ENCODE results near the gene HBQ1.
"Not testable (repeated sequence)": the region's sequence is repeated elsewhere in the genome, so short reads cannot be mapped to it uniquely, and the experiment has no call there.

The HBQ1 gene

DNA sequence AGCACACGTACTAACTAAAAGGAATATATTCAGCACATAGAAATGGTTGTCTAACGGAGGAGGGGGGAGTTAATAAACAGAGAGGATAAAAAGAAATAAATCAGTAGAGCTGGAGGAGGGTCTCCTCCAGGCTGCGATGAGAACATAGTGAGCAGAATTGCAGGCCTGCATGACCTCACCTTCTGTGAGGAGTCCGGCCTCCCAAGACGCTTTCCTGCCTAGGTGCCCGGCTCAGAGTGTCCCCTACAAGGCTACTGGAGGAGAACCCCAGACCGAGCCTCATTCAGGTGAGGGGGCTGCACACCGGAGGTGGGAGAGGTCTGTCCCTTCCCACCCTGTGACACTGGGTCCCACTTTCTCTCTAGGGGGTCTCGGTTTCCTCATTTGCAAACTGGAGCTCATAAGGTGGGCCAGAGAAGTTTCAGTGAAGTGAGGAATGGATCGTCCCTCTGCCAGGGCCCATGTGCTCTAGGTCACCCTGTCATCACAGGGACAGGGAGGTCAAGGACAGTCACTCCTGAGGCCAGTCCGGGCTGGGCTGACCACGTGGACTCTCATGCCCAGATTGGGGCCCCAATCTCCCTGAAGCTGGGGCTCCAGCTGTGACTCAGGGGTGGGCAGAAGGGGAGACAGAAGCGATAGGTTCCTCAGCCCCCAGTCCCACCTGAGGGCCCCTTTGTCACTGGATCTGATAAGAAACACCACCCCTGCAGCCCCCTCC lies 17.8 kb upstream of the HBQ1 start:
- DNase-seq = no peak

DNA sequence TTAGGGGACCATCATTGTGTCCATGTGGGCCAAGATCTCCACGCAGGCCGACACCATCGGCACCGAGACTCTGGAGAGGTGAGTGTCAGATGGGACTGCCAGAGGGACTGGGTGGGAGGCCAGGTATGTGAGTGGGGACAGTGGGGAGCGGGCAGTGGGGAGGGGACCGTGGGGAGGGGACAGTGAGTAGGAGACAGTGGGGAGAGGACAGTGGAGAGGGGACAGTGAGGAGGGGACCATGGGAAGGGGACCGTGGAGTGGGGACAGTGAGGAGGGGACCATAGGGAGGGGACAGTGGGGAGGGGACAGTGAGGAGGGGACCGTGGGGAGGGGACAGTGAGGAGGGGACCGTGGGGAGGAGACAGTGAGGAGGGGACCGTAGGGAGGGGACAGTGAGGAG lies 17.1 kb upstream of the HBQ1 start:
- DNase-seq = not testable (repeated sequence)

DNA sequence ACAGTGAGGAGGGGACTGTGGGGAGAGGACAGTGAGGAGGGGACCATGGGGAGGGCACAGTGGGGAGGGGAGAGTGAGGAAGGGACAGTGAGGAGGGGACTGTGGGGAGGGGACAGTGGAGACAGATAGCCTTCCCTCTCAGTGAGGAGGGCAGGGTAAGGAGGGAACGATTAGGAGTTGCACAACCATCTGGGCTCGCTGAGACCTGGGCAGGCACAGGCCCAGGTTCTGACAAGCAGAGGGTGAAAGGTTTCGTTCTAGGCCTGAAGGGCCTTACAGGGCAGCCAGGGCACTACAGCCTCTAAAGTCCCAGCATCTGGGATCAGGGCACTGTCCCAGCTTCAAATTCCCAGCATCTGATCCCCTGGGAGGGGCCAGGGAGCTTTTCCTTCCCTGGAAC lies 16.6 kb upstream of the HBQ1 start:
- DNase-seq = not testable (repeated sequence)

DNA sequence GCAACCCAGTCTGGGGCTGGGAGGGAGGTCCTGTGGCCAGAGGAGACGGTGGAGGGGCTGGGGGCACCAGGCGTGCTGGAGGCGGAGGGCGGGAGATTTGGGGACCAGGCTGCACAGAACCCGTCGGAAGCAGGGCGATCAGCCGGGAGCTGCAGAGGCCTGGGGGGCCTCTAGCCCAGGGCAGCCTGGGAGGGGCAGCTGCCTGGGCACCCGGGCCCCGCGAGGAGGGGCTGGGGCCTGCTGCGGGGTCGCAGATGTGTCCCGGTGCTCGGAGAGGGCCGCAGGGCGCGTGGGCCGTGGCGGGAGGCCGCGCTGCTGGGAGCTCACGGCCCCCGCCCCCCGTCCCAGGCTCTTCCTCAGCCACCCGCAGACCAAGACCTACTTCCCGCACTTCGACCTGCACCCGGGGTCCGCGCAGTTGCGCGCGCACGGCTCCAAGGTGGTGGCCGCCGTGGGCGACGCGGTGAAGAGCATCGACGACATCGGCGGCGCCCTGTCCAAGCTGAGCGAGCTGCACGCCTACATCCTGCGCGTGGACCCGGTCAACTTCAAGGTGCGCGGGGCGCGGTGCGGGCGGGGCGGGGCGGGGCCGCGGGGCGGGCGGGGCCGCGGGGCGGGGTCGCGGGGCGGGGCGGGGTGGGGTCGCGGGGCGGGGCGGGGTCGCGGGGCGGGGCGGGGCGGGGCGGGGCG lies 16.0 kb upstream of the HBQ1 start:
- not testable (repeated sequence) for DNase-seq

DNA sequence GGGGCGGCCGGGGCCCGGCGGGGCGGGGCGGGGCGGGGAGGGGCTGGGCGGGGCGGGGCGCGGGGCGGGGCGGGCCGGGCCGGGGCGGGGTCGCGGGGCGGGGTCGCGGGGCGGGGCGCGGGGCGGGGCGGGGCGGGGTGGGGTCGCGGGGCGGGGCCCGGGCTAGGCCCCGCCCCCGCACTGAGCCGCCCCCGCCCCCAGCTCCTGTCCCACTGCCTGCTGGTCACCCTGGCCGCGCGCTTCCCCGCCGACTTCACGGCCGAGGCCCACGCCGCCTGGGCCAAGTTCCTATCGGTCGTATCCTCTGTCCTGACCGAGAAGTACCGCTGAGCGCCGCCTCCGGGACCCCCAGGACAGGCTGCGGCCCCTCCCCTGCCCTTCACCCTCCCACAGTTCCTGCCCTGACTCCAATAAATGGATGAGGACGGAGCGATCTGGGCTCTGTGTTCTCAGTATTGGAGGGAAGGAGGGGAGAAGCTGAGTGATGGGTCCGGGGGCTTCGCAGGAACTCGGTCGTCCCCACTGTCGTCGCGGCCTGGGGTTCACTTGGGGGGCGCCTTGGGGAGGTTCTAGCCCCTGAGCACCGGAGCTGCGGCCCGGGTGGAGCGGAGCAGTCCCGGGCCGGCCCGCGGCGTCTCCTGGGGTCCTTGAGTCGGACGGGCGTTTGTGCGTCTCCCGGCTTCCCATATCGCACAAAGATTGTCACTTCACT lies 15.3 kb upstream of the HBQ1 start:
- no peak for DNase-seq

DNA sequence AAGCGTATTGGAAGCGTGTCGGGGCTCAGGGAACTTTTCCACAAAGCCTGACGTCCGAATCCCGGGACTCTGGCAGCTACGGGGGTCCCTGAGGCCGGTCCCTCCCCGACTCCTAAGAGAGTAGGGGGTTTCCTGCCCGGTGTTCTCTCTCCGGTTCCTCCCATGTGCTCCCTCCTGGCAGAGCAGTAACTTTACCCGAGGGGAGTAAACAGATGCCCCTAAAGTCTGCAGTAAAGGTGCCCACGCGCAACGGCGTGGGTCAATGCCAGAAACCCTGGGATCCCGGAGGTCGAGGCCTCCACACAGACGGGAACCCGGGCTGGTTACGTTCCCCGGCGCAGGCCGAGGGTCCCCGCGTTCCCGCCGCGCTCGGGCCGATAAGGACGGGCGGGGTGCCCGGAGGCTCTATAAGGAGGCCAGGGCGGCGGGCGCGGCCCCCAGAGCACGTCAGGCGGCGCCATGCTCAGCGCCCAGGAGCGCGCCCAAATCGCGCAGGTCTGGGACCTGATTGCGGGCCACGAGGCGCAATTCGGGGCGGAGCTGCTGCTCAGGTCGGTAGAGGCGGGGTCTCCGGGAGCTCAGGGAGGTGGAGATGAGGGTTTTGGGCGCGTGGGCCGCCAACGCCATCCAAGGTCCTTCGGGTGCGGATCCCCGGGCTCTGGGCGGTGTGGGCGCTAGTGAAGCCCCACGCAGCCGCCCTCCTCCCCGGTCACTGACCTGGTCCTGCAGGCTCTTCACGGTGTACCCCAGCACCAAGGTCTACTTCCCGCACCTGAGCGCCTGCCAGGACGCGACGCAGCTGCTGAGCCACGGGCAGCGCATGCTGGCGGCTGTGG lies 14.5 kb upstream of the HBQ1 start, which contains the start of gene HBM:
Gene HBM, plus strand, starts transcription at position 440 of the 836 bp plus-strand sequence. Its CDS starts 20 bp downstream, at position 460.
- DNase-seq = no peak

DNA sequence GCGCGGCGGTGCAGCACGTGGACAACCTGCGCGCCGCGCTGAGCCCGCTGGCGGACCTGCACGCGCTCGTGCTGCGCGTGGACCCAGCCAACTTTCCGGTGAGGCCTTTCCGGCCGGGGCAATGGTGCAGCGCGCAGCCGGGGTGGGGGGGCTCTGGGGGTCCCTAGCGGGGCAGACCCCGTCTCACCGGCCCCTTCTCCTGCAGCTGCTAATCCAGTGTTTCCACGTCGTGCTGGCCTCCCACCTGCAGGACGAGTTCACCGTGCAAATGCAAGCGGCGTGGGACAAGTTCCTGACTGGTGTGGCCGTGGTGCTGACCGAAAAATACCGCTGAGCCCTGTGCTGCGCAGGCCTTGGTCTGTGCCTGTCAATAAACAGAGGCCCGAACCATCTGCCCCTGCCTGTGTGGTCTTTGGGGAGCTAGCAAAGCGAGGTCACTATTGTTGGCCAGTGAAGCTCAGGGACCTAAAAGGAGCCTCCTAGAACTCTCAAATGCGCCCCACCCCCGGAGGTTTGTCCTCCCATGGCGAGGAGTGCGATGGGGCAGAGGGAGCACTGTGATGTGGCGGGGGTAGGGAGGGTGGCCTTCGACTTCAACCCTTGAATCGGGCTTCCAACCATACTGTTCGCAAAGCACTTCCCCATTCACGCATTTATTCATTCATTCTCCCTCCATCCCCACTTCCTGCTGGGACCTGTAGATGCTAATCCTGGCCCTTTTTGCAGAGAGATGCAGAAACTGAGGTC lies 13.7 kb upstream of the HBQ1 start:
- no peak for DNase-seq

DNA sequence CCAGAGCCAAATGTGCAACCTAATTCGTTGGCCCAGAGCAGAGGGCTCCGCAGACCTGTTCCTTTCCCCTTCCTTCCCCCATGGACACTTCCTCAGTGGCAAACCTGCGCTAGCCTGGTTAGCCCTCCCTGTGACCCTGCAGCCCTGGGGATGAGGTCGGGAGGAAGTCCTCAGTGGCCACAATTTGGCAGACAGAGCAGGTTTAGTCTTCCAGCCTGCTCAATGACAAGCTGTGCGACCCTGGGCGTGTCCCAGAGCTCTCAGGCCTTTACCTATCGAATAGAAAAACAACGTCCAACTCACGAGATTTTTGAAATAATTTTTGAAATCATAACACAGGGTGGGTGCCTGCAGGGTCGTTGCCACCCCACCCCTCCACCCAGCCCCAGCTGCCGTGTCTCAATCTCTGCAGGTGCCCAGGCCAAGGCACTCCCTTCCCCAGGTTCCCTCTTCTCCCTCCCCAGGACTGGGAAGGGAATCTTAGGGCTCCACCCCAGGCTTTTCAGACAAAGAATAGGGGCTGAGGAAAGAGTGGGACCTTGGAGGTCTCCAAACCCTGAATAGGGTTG lies 13.1 kb upstream of the HBQ1 start:
- DNase-seq = no peak

DNA sequence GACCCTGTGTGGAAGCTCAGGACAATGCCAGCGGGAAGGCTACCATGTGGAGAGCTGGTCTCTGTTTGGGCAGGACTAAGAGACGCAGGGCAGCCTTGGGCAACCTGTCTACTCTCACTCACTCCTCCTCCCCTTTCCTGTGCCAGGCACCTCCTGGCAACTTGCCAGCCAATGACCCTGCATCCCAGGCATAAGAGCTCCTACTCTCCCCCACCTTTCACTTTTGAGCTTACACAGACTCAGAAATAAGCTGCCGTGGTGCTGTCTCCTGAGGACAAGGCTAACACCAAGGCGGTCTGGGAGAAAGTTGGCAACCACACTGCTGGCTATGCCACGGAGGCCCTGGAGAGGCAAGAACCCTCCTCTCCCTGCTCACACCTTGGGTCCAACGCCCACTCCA lies 11.8 kb upstream of the HBQ1 start:
- DNase-seq = no peak

DNA sequence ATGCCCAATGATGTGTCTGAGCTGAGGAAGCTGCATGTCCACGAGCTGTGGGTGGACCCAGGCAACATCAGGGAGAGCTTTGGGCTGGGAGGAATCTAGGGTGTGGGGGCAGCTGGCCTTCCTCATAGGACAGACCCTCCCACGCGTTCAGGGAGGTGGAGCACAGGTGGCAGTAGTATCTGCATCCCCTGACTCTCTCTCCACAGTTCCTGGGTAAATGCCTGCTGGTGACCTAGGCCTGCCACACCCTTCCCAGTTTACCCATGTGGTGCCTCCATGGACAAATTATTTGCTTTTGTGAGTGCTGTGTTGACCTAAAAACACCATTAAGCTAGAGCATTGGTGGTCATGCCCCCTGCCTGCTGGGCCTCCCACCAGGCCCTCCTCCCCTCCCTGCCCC lies 11.2 kb upstream of the HBQ1 start:
- no peak for DNase-seq

DNA sequence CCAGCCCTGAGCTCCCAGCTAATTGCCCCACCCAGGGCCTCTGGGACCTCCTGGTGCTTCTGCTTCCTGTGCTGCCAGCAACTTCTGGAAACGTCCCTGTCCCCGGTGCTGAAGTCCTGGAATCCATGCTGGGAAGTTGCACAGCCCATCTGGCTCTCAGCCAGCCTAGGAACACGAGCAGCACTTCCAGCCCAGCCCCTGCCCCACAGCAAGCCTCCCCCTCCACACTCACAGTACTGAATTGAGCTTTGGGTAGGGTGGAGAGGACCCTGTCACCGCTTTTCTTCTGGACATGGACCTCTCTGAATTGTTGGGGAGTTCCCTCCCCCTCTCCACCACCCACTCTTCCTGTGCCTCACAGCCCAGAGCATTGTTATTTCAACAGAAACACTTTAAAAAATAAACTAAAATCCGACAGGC lies 10.2 kb upstream of the HBQ1 start:
- peak; percentile 49 for DNase-seq

DNA sequence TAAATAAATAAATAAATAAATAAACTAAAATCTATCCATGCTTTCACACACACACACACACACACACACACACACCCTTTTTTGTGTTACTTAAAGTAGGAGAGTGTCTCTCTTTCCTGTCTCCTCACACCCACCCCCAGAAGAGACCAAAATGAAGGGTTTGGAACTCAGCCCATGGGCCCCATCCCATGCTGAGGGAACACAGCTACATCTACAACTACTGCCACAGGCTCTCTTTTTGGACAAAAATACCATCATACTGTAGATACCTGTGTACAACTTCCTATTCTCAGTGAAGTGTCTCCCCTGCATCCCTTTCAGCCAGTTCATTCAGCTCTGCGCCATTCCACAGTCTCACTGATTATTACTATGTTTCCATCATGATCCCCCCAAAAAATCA lies 9.5 kb upstream of the HBQ1 start:
- DNase-seq = no peak

DNA sequence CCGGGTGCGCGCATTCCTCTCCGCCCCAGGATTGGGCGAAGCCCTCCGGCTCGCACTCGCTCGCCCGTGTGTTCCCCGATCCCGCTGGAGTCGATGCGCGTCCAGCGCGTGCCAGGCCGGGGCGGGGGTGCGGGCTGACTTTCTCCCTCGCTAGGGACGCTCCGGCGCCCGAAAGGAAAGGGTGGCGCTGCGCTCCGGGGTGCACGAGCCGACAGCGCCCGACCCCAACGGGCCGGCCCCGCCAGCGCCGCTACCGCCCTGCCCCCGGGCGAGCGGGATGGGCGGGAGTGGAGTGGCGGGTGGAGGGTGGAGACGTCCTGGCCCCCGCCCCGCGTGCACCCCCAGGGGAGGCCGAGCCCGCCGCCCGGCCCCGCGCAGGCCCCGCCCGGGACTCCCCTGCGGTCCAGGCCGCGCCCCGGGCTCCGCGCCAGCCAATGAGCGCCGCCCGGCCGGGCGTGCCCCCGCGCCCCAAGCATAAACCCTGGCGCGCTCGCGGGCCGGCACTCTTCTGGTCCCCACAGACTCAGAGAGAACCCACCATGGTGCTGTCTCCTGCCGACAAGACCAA lies 7.8 kb upstream of the HBQ1 start, which contains the start of gene HBA2:
Gene HBA2, plus strand, starts transcription at position 503 of the 568 bp plus-strand sequence. Its CDS starts 37 bp downstream, at position 540.
- not testable (repeated sequence) for DNase-seq

DNA sequence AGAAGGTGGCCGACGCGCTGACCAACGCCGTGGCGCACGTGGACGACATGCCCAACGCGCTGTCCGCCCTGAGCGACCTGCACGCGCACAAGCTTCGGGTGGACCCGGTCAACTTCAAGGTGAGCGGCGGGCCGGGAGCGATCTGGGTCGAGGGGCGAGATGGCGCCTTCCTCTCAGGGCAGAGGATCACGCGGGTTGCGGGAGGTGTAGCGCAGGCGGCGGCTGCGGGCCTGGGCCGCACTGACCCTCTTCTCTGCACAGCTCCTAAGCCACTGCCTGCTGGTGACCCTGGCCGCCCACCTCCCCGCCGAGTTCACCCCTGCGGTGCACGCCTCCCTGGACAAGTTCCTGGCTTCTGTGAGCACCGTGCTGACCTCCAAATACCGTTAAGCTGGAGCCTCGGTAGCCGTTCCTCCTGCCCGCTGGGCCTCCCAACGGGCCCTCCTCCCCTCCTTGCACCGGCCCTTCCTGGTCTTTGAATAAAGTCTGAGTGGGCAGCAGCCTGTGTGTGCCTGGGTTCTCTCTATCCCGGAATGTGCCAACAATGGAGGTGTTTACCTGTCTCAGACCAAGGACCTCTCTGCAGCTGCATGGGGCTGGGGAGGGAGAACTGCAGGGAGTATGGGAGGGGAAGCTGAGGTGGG lies 6.9 kb upstream of the HBQ1 start:
- DNase-seq = not testable (repeated sequence)

DNA sequence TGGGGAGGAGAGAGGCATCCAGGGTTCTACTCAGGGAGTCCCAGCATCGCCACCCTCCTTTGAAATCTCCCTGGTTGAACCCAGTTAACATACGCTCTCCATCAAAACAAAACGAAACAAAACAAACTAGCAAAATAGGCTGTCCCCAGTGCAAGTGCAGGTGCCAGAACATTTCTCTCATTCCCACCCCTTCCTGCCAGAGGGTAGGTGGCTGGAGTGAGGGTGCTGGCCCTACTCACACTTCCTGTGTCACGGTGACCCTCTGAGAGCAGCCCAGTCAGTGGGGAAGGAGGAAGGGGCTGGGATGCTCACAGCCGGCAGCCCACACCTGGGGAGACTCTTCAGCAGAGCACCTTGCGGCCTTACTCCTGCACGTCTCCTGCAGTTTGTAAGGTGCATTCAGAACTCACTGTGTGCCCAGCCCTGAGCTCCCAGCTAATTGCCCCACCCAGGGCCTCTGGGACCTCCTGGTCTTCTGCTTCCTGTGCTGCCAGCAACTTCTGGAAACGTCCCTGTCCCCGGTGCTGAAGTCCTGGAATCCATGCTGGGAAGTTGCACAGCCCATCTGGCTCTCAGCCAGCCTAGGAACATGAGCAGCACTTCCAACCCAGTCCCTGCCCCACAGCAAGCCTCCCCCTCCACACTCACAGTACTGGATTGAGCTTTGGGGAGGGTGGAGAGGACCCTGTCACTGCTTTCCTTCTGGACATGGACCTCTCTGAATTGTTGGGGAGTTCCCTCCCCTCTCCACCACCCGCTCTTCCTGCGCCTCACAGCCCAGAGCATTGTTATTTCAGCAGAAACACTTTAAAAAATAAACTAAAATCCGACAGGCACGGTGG lies 6.1 kb upstream of the HBQ1 start:
- not testable (repeated sequence) for DNase-seq

DNA sequence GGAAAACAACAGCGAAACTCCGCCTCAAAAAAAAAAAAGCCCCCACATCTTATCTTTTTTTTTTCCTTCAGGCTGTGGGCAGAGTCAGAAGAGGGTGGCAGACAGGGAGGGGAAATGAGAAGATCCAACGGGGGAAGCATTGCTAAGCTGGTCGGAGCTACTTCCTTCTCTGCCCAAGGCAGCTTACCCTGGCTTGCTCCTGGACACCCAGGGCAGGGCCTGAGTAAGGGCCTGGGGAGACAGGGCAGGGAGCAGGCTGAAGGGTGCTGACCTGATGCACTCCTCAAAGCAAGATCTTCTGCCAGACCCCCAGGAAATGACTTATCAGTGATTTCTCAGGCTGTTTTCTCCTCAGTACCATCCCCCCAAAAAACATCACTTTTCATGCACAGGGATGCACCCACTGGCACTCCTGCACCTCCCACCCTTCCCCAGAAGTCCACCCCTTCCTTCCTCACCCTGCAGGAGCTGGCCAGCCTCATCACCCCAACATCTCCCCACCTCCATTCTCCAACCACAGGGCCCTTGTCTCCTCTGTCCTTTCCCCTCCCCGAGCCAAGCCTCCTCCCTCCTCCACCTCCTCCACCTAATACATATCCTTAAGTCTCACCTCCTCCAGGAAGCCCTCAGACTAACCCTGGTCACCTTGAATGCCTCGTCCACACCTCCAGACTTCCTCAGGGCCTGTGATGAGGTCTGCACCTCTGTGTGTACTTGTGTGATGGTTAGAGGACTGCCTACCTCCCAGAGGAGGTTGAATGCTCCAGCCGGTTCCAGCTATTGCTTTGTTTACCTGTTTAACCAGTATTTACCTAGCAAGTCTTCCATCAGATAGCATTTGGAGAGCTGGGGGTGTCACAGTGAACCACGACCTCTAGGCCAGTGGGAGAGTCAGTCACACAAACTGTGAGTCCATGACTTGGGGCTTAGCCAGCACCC lies 5.0 kb upstream of the HBQ1 start:
- DNase-seq = no peak

DNA sequence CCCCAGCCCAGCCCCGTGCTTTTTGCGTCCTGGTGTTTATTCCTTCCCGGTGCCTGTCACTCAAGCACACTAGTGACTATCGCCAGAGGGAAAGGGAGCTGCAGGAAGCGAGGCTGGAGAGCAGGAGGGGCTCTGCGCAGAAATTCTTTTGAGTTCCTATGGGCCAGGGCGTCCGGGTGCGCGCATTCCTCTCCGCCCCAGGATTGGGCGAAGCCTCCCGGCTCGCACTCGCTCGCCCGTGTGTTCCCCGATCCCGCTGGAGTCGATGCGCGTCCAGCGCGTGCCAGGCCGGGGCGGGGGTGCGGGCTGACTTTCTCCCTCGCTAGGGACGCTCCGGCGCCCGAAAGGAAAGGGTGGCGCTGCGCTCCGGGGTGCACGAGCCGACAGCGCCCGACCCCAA lies 4.3 kb upstream of the HBQ1 start:
- not testable (repeated sequence) for DNase-seq

All from right hindlimb (tissue), 1 donor.